GM12873 (cell line): ENCODE data around the gene TMBIM4.
A peak's percentile ranks its signal among the peaks of the same experiment; 100 is the strongest.

ENCODE experiments used
- TF ChIP-seq, protein P1 (sequence below): IDR thresholded peaks from 2 replicates; pipeline ENCODE4 v1.5.1; 2012; ENCODE audit warnings: low read depth, mild to moderate bottlenecking, moderate library complexity, low read length, control low read depth; ENCODE audit not compliant: insufficient read depth; ENCODE audit errors: missing control alignments

TMBIM4 gene

DNA sequence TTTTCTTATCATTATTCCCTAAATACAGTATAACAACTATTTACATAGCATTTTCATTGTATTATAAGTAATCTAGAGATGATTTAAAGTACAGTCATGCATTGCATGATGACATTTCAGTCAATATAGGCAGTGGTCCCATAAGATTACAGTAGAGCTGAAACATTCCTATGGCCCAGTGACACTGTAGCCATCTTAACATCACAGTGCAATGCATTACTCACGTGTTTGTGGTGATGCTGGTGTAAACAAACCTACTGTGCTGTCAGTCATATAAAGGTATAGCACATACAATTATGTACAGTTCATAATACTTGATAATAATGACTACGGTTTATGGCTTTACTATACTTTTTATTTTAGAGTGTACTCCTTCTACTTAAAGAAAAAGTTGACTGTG is 52.6 kb downstream of the TMBIM4 start:
- TF ChIP-seq, protein P1, sequence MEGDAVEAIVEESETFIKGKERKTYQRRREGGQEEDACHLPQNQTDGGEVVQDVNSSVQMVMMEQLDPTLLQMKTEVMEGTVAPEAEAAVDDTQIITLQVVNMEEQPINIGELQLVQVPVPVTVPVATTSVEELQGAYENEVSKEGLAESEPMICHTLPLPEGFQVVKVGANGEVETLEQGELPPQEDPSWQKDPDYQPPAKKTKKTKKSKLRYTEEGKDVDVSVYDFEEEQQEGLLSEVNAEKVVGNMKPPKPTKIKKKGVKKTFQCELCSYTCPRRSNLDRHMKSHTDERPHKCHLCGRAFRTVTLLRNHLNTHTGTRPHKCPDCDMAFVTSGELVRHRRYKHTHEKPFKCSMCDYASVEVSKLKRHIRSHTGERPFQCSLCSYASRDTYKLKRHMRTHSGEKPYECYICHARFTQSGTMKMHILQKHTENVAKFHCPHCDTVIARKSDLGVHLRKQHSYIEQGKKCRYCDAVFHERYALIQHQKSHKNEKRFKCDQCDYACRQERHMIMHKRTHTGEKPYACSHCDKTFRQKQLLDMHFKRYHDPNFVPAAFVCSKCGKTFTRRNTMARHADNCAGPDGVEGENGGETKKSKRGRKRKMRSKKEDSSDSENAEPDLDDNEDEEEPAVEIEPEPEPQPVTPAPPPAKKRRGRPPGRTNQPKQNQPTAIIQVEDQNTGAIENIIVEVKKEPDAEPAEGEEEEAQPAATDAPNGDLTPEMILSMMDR: no peak

DNA sequence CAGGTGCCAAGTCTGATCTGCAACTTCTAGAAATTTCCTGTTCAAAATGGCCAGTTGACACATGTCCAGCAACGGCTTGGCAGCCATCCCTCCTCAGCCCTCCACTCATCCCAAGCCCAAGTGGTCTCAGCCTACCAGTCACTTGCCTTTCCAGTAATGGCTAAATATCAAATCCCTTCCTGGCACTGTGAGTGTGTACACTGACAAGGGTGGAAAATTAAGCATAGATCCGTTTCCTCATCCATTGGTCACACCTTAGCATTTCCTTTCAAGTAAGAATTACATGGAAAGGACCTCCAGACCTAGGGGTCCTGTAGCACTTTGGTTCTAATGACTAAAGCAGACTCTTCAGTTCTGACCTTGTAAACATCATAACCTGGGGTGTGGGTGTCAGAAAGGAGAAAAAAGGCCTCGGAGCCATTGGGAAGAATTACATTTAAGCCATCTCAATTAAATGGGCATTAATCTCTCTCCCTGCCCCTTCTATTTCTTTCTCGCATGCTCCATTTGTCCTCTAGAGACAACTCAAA is 54.7 kb downstream of the TMBIM4 start:
- TF ChIP-seq, protein P1: no peak

DNA sequence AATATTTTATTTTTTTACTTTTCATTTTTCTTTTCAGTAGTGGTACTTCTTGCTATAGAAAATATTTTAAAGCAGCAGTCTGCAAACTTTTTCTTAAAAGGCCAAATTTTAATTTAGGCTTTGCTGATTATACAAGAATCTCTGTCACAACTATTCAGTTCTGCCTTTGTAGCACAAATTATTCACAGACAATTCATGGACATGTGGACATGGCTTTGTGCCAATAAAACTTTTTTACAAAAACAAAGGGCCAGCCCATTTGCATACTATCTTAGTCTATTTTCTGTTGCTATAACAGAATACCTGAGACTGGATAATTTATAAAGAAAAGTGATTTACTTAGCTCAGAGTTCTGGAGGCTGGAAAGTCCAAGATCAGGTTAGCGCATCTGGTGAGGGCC is 56.3 kb downstream of the TMBIM4 start:
- TF ChIP-seq, protein P1: no peak

DNA sequence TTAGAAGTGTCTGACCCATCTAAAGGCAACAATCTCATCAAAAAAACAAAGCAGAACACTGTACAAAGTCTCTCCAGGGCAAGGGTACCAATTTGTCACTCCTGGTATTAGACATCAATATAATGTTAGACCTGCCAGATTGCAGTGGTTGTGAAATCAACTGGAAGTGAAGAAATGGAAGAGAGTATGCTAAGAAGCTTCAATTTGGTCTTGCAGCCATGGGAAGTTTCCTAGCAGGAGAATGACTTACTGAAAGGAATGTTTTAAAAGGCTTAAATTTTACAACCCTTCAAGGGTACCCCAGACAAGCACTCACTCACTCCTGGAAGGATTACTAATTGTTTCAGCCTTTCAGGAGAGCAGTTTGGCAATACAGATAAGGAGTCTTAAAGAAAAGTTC is 58.2 kb downstream of the TMBIM4 start:
- TF ChIP-seq, protein P1: no peak

DNA sequence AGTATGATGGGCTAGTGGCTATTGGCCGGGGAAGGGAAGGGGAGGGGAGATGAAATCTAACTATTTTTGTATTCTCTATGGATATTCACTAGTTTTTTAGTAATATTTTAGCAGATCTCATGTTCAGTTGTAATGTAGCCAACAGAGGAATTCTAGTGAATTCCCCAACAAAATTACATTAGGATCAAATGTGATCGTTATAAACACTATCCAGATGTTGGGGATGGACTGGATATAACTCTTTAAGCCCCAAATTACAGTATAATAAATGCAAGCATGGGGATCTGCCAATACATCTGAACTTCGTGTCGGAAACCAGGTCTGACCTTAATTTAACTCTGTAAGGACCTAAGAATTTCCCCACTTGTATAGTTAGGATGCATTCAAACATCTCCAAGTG is 60.7 kb downstream of the TMBIM4 start:
- TF ChIP-seq, protein P1: no peak

DNA sequence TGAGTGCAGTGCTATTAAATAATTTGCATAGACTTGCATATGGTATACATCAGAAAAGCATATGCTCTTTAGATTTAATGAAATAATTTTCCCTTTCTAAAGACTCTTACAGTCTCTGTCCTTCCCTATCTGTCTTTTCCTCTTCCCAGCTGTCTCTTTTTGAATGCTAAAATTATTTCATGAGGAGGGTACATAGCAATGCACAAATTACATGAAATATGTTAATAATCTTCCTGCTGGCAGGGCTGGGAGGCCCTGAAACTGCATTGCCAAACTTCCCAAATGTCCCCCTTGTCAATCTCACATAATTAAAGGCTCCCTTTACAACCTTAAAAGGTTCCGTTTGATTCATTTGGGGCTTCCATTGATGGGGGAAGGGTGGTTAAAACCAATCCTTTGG is 61.4 kb downstream of the TMBIM4 start:
- TF ChIP-seq, protein P1: no peak

DNA sequence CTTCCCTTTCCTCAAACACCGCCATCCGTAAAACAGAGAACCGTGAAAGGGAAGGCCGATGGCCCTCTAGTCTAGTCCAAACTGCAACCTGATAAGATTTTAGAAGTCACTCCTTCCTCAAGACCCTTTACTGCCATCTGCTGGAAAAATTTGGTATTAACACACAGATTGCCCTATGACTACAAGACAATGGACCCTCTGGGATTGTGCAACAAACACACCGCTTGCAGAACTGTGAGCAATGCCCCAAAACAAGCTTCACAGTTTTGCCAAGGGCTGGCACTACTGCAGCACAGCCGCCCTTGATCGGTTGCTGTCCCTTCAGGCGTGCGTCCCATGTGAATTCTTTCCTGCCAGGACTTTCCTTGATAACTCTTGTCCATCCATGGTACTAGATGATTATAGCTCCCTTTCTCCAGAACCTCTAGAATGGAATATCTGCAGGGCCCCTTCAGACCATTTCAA is 62.3 kb downstream of the TMBIM4 start:
- TF ChIP-seq, protein P1: peak; percentile 80
